GM19099 (cell line): ENCODE results near the gene IGFALS.

Experiments
- POLR2A ChIP-seq: IDR thresholded peaks from 3 replicates; pipeline ENCODE4 v1.6.1; 2011; ENCODE audit warnings: low read depth; ENCODE audit not compliant: insufficient read length; ENCODE audit errors: extremely low read depth

The IGFALS gene

GRCh38 chr16:1769402-1770300 is 23.9 kb downstream of the IGFALS start:
- no peak for TF ChIP-seq POLR2A

GRCh38 chr16:1768767-1769401 is 24.6 kb downstream of the IGFALS start:
- peak; percentile 29 for TF ChIP-seq POLR2A

DNA sequence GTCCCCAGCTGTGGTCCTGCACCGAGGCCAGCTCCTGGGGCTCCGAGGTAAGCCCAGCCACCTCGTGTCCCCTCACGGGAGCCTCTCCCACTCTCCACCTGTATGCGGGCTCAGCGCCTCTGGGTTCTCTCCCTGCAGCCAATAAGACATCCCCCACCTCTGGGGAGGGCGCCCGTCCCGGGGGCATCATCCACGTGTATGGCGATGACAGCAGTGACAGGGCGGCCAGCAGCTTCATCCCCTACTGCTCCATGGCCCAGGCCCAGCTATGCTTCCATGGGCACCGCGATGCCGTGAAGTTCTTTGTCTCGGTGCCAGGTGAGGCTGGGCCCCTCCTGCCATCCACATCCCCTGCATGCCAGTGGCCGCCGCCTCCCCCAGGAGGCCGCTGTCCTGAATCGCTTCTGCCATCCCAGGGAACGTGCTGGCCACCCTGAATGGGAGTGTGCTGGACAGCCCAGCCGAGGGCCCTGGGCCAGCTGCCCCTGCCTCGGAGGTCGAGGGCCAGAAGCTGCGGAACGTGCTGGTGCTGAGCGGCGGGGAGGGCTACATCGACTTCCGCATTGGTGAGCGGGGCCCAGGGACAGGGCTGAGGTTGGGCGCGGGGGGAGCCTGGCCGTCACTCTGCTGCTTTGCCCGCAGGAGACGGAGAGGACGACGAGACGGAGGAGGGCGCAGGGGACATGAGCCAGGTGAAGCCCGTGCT is 25.3 kb downstream of the IGFALS start:
- TF ChIP-seq POLR2A, result no peak

DNA sequence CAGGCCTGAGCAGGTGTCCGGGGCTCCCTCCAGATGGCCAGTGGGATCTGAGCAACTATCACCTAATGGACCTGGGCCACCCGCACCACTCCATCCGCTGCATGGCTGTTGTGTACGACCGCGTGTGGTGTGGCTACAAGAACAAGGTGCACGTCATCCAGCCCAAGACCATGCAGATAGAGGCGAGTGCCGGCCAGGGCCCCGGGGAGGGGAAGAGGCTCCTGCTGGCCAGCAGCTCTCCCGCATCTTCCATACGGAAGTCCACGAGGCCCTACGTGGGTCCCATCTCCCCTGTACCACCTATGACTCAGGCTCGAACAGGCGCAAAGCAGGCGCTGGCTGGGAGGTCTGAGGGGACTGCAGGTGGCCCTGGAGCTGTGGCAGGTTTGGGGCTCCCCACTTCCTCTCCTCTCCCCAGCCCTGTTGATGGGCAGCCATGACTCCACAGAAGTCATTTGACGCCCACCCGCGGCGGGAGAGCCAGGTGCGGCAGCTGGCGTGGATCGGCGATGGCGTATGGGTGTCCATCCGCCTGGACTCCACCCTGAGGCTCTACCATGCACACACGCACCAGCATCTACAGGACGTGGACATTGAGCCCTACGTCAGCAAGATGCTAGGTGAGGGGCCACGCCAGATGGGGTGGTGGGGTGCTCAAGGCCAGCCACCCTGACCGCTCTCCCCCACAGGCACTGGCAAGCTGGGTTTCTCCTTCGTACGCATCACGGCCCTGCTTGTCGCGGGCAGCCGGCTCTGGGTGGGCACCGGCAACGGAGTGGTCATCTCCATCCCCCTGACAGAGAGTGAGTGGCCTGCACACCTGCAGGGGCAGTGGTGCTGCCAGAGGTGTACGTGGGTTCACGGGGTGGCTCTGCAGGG is 26.1 kb downstream of the IGFALS start:
- no peak for TF ChIP-seq POLR2A

DNA sequence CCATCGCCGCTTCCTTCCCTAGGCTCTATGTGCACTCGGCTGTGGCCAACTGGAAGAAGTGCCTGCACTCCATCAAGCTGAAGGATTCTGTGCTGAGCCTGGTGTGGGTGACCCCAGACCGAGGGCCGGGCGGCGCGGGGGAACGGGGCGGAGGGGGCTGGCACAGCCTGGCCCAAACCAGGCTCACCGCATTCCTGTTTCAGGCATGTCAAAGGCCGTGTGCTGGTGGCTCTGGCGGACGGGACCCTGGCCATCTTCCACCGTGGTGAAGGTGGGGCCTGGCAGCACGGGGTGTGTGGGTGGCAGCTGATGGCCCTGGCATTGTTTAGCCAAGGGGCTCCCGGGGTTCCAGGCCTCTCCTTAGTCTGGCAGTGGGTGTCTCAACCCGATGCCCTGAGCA is 26.8 kb downstream of the IGFALS start:
- no peak for TF ChIP-seq POLR2A

GRCh38 chr16:1766231-1766630 is 27.3 kb downstream of the IGFALS start:
- TF ChIP-seq POLR2A, result no peak

GRCh38 chr16:1765826-1766225 is 27.7 kb downstream of the IGFALS start:
- no peak for TF ChIP-seq POLR2A

DNA sequence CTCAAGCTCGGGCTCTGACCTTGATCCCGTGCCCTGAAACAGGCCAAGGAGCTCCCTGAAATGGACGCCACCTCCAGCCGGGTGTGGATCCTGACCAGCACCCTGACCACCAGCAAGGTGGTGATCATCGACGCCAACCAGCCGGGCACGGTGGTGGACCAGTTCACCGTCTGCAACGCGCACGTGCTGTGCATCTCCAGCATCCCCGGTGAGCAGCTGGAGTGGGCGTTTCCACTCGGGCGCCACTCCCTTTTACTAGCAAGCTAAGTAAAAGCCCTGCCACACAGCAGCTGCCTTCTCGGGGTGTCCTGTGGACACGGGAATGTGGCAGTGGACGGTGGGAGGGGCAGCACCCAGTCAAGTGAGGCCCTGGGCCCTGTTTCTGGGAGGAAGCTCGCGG is 28.5 kb downstream of the IGFALS start:
- TF ChIP-seq POLR2A, result no peak

DNA sequence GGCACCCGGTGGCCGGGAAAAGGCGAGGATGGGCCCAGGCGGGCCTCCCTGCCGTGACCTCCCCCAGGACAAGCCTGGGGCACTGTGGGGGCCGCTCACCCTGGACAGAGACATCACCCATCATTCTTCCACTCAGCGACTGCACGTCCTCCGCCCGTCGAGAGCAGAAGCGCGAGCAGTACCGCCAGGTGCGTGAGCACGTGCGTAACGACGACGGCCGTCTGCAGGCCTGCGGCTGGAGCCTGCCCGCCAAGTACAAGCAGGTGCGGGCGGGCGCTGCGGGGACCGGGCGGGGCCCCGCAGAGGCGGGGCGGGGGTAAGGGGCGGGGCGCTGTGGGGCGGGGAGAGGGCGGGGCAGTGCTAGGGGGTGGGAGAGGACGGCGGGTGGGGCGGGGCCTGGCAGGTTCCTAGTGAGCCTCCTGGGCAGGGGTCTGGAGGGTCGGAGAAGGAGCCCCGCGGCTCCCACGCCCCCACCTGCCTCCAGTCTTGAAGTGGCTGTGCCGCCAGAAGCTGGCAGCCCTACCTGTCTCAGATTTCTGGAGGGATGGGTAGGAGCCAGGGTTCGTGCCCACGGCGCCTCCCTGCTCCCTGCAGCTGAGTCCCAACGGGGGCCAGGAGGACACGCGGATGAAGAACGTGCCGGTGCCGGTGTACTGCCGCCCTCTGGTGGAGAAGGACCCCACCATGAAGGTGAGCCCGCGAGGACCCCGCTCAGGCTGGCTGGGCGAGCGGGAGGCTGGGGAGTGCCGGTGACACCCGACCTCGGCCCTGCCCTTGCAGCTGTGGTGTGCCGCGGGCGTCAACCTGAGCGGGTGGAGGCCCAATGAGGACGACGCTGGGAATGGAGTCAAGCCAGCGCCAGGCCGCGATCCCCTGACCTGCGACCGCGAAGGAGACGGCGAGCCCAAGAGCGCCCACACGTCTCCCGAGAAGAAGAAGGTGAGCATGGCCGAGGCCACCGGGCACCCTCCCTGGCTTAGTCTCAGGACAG is 29.7 kb downstream of the IGFALS start:
- TF ChIP-seq POLR2A, result no peak

- TF ChIP-seq POLR2A, result no peak
Measured at GRCh38 chr16:1762879-1763520, 30.5 kb downstream of the IGFALS start.

DNA sequence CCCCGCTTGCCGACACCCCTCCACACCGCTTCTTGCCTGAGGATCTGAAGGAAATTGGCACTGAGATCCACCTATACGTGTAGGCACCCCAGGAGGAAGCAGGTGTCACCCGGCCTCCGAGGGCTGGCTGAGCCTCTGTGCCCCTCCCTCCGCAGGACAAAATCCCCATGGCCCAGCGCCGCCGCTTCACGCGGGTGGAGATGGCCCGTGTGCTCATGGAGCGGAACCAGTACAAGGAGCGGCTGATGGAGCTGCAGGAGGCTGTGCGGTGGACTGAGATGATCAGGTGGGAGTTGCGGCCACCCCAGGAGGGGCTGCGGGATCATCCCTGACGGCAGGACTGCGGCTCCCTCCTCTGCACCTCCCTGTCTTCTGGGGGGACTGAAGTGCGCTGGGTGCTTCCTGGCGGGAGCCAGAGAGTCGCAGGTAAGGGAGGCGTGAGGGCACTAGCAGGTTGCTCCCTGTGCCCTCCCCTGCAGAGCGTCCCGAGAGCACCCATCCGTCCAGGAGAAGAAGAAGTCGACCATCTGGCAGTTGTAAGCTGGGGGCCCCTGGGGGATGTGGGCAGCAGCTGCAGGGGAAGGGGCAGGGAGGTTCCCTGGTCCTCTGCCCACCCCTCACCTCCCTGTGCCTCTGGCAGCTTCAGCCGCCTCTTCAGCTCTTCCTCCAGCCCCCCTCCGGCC is 31.2 kb downstream of the IGFALS start:
- TF ChIP-seq POLR2A, result no peak

- no peak for TF ChIP-seq POLR2A
Measured at GRCh38 chr16:1761751-1762150, 31.8 kb downstream of the IGFALS start.

- TF ChIP-seq POLR2A, result no peak
Measured at GRCh38 chr16:1760911-1761310, 32.6 kb downstream of the IGFALS start.

GRCh38 chr16:1759511-1759910 is 34.0 kb downstream of the IGFALS start:
- TF ChIP-seq POLR2A, result no peak
